Testis (tissue), 2 donors: ENCODE results near the gene MMP28.

Source experiments
- CTCF ChIP-seq, 3 experiments: fragments of 450-650 bp in 2 of 3; fragments of 200-600 bp in 1 of 3; sonication (generic) in 1 of 3; IDR thresholded peaks; one replicate each; pipeline ENCODE4 v1.5.1; 2016 to 2019; ENCODE audit warnings: antibody characterized with exemption in 3 of 3, mild to moderate bottlenecking in 2 of 3, moderate library complexity in 1 of 3
- POLR2A ChIP-seq: fragments of 450-650 bp; IDR thresholded peaks from one replicate; pipeline ENCODE4 v1.6.1; 2017; ENCODE audit warnings: antibody characterized with exemption, mild to moderate bottlenecking, moderate library complexity

GRCh38 chr17:35768797-35769196, 26.6 kb downstream of the MMP28 start:
- TF ChIP-seq CTCF (IDR thresholded peaks at IDR 0.05), result no peak
- TF ChIP-seq POLR2A, result no peak
